Heart left ventricle (tissue), 13 donors: ENCODE measurements around the gene LRRK2.

Source experiments
- POLR2A ChIP-seq, 2 donors: fragments of 450-650 bp; IDR thresholded peaks; one replicate each; pipeline ENCODE4 v1.6.1; 2017; ENCODE audit warnings: antibody characterized with exemption in 2 of 2, mild to moderate bottlenecking in 2 of 2, moderate library complexity in 2 of 2
- TF ChIP-seq, protein P1 (sequence below), 12 donors: fragments of 200-600 bp; sonication (generic) in 4 of 12; IDR thresholded peaks; one replicate each; pipeline versions ENCODE4 v1.5.0 to v1.8.0; 2018 to 2022; ENCODE audit warnings: antibody characterized with exemption in 12 of 12, mild to moderate bottlenecking in 5 of 12
- donor health status: ischemic (EF 13 %, LVEDD 7.1; RV severe dilation, severe dysfunction).
- donor health status: DM: no; HTN: yes; CAD: no.
- donor health status: DM: no; HTN: no; CAD: no.
- donor health status: ischemic (EF 25% LVEDD 6.9; RV normal size, moderate dysfunction).
- donor health status: ischemic (EF 25% LVEDD 5.7; RV mildly dilated, moderate dysfunction).
- donor health status: ischemic (EF 35%, LVEDD 5.7; RV mildly dilated, moderate dysfunction).
- donor health status: nonischemic (EF 11% LVEDD 7.7; RV severe dilation, severe dysfunction).
- donor health status: DM: yes; HTN: yes; CAD: no.
- donor health status: PGD.
- donor health status: ischemic (EF 29% LVEDD 5.4; RV normal size, mild dysfunction).
- donor health status: nonischemic (EF 23%, LVEDD 6.1; RV moderate dilation, normal function).

DNA sequence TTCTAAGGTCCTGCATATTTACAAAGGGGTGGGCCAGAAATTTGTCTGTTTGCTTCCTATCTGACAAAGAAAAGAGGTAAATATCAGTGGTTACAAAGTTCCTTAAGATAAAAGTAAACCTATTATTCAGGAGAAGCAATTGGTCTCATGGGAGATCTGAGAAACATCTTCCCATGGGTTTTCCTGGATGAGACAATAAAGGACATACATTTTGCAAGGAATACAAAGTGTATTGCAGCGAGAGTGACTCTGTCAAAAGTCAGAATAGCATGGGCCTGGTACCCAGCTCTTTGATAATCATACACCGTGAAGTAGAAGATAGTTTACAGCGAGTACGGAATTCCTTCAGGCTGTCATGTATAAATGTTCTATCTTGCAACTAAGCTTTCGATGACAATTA lies 14.2 kb downstream of the LRRK2 start:
- TF ChIP-seq, protein P1, sequence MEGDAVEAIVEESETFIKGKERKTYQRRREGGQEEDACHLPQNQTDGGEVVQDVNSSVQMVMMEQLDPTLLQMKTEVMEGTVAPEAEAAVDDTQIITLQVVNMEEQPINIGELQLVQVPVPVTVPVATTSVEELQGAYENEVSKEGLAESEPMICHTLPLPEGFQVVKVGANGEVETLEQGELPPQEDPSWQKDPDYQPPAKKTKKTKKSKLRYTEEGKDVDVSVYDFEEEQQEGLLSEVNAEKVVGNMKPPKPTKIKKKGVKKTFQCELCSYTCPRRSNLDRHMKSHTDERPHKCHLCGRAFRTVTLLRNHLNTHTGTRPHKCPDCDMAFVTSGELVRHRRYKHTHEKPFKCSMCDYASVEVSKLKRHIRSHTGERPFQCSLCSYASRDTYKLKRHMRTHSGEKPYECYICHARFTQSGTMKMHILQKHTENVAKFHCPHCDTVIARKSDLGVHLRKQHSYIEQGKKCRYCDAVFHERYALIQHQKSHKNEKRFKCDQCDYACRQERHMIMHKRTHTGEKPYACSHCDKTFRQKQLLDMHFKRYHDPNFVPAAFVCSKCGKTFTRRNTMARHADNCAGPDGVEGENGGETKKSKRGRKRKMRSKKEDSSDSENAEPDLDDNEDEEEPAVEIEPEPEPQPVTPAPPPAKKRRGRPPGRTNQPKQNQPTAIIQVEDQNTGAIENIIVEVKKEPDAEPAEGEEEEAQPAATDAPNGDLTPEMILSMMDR (IDR thresholded peaks at IDR 0.05), result no peak
- TF ChIP-seq POLR2A (IDR thresholded peaks at IDR 0.05), result no peak
